ENCODE data around the gene PPP6R1.

GRCh38 chr19:55259540-55260210 lies 858 bp upstream of the PPP6R1 start:
- TF ChIP-seq RAD21 (IDR thresholded peaks at IDR 0.05; ENCODE audit: low read depth): no peak
- no peak for TF ChIP-seq POLR2AphosphoS5 (IDR thresholded peaks at IDR 0.05; ENCODE audit: low read depth, low read length)
- no peak for TF ChIP-seq CTCF (IDR thresholded peaks at IDR 0.05 in 2 of 3, conservative IDR thresholded peaks at IDR 0.05 in 1 of 3; ENCODE audit: borderline replicate concordance in 1 of 3, insufficient read depth in 1 of 3, low read depth in 2 of 3, low read length in 2 of 3)
- no peak for TF ChIP-seq EZH2phosphoT487 (IDR thresholded peaks at IDR 0.05; ENCODE audit: borderline replicate concordance)
- TF ChIP-seq CBX3 (IDR thresholded peaks at IDR 0.05; ENCODE audit: low read depth): no peak
- TF ChIP-seq ZBTB33 (IDR thresholded peaks at IDR 0.05; ENCODE audit: extremely low read depth, insufficient replicate concordance, low read length): no peak
- TF ChIP-seq YY1 (IDR thresholded peaks at IDR 0.05; ENCODE audit: extremely low read depth, insufficient replicate concordance, low read depth, low read length): no peak
- no peak for TF ChIP-seq EZH2 (IDR thresholded peaks at IDR 0.05)
- no peak for TF ChIP-seq POLR2A (IDR thresholded peaks at IDR 0.05; ENCODE audit: borderline replicate concordance, extremely low read depth, insufficient read depth, insufficient read length)
